Fibroblast of lung (primary cell): Measurements from ENCODE around the gene LALBA.

Experiments used
- EZH2 ChIP-seq: IDR thresholded peaks from 2 replicates; pipeline ENCODE4 v1.5.1; 2012; ENCODE audit warnings: low read length, control low read depth, mild to moderate bottlenecking; ENCODE audit errors: missing control alignments
- TF ChIP-seq, protein P1 (sequence below), 2 donors: IDR thresholded peaks in 1 of 2; conservative IDR thresholded peaks in 1 of 2; 1 replicate in 1 of 2; 2 replicates in 1 of 2; pipeline ENCODE4 v1.5.1; 2011 to 2012; ENCODE audit warnings: low read length in 2 of 2, control low read depth in 1 of 2, inconsistent platforms in 1 of 2, low read depth in 1 of 2, mild to moderate bottlenecking in 1 of 2

DNA sequence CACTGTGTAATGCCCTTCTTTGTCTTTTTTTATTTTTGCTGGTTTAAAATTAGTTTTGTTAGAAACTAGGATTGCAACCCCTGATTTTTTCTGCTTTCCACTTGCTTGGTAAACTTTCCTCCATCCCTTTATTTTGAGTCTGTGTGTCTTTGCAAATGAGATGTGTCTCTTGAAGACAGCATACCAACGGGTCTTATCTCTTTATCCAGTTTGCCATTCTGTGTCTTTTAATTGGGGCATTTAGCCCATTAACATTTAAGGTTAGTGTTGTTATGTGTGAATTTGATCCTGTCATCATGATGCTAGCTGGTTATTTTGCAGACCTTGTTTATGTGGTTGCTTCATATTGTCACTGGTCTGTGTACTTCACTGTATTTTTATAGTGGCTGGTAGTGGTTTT is 43.5 kb upstream of the LALBA start:
- TF ChIP-seq, protein P1, sequence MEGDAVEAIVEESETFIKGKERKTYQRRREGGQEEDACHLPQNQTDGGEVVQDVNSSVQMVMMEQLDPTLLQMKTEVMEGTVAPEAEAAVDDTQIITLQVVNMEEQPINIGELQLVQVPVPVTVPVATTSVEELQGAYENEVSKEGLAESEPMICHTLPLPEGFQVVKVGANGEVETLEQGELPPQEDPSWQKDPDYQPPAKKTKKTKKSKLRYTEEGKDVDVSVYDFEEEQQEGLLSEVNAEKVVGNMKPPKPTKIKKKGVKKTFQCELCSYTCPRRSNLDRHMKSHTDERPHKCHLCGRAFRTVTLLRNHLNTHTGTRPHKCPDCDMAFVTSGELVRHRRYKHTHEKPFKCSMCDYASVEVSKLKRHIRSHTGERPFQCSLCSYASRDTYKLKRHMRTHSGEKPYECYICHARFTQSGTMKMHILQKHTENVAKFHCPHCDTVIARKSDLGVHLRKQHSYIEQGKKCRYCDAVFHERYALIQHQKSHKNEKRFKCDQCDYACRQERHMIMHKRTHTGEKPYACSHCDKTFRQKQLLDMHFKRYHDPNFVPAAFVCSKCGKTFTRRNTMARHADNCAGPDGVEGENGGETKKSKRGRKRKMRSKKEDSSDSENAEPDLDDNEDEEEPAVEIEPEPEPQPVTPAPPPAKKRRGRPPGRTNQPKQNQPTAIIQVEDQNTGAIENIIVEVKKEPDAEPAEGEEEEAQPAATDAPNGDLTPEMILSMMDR (conservative IDR thresholded peaks at IDR 0.05 in 1 of 2, IDR thresholded peaks at IDR 0.05 in 1 of 2; ENCODE audit: low read depth in 1 of 2, low read length in 2 of 2): no peak
- TF ChIP-seq EZH2: no peak
